ENCODE data around the gene UCN. TPM values are rescaled to one million over a fixed set of nuclear protein-coding genes. Genes with fewer than 3 reads are reported as not detected.
"Not testable (repeated sequence)": the region's sequence is repeated elsewhere in the genome, so short reads cannot be mapped to it uniquely, and the experiment has no call there.

UCN gene
- total and polyA plus RNA-seq, 2 donors (not counting 1 experiment from before 2014, with no cell fraction given): 1.2 TPM; not detected in 1

- H3K9ac ChIP-seq (ENCODE audit: insufficient read depth, low read length): no peak overlapping the region
- H3K27me3 ChIP-seq (ENCODE audit: control insufficient read depth, insufficient read depth, low read length): no peaks in the 10 kb centered on the region
- no peak overlapping the region for H3K4me3 ChIP-seq (replicated peaks in 1 of 4; ENCODE audit: control extremely low read depth in 1 of 4, insufficient read depth in 1 of 4, low read depth in 3 of 4, low read length in 4 of 4)
- no peaks in the 10 kb centered on the region for H3K36me3 ChIP-seq (ENCODE audit: control insufficient read depth, insufficient read depth, low read length)
- peaks cover 8% of the 10 kb centered on the region for H3K4me1 ChIP-seq (ENCODE audit: control insufficient read depth, extremely low read depth, insufficient read depth, low read length)
- H4K20me1 ChIP-seq (ENCODE audit: control insufficient read depth, extremely low read depth, insufficient read depth, low read length): no peaks in the 10 kb centered on the region
- DNase-seq (ENCODE audit: low read depth in 2 of 2): no peak
- H3K79me2 ChIP-seq (ENCODE audit: control insufficient read depth, insufficient read depth, low read length): peaks cover 63% of the 10 kb centered on the region
- H3K27ac ChIP-seq (ENCODE audit: insufficient read depth, low read length): no peak overlapping the region
- no peaks in the 10 kb centered on the region for H3K9me3 ChIP-seq (ENCODE audit: control insufficient read depth, insufficient read depth, low read depth, low read length)
- H3K4me2 ChIP-seq (ENCODE audit: extremely low read depth, insufficient read depth, low read length): no peak overlapping the region
- no peak overlapping the region for H2AFZ ChIP-seq (ENCODE audit: low read length)
- TF ChIP-seq, protein P1, sequence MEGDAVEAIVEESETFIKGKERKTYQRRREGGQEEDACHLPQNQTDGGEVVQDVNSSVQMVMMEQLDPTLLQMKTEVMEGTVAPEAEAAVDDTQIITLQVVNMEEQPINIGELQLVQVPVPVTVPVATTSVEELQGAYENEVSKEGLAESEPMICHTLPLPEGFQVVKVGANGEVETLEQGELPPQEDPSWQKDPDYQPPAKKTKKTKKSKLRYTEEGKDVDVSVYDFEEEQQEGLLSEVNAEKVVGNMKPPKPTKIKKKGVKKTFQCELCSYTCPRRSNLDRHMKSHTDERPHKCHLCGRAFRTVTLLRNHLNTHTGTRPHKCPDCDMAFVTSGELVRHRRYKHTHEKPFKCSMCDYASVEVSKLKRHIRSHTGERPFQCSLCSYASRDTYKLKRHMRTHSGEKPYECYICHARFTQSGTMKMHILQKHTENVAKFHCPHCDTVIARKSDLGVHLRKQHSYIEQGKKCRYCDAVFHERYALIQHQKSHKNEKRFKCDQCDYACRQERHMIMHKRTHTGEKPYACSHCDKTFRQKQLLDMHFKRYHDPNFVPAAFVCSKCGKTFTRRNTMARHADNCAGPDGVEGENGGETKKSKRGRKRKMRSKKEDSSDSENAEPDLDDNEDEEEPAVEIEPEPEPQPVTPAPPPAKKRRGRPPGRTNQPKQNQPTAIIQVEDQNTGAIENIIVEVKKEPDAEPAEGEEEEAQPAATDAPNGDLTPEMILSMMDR (conservative IDR thresholded peaks at IDR 0.05 in 1 of 2, IDR thresholded peaks at IDR 0.05 in 1 of 2; ENCODE audit: low read depth in 1 of 2, low read length in 2 of 2): no peak
- TF ChIP-seq EZH2 (IDR thresholded peaks at IDR 0.05; ENCODE audit: low read length, missing control alignments): no peak
These were observed 46.3 kb upstream of the UCN start for GRCh38 chr2:27354597-27354927.

DNA sequence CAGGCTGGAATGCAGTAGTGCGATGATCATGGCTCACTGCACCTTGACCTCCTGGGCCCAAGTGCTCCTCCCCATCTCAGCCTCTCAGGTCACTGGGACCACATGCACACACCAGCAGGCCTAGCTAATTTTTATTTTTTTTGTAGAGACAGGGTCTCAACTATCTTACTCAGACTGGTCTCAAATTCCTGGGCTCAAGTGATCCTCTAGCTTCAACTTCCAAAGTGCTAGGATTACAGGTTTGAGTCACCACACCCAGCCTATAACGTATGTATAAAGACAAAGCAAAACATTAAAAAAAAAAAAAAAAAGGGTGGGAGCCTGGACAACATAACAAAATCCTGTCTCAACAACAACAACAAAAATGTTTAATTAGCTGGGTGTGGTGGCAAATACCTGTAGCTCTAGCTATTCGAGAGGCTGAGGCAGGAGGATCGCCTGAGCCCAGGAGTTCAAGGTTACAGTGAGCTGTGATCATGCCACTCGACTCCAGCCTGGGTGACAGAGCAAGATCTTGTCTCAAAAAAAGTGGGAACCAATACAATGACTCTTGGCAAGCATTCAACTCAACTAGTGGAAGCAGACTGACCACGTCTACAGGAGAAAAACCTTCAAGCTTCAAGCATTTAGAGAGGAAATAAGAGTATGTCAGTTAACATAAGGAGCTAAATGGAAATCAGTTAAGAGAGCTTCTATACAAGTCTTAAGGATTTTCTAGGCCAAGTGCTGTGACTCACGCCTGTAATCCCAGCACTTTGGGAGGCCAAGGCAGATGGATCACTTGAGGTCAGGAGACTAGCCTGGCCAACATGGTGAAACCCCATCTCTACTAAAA lies 45.7 kb upstream of the UCN start:
- Histone ChIP-seq H3K79me2 (ENCODE audit: control insufficient read depth, insufficient read depth, low read length) (peaks cover 63% of the 10 kb centered on the region), H3K27me3 (ENCODE audit: control insufficient read depth, insufficient read depth, low read length) (no peaks in the 10 kb centered on the region), H3K4me3 (replicated peaks in 1 of 4; ENCODE audit: control extremely low read depth in 1 of 4, insufficient read depth in 1 of 4, low read depth in 3 of 4, low read length in 4 of 4) (no peak overlapping the region), H3K4me1 (ENCODE audit: control insufficient read depth, extremely low read depth, insufficient read depth, low read length) (peaks cover 8% of the 10 kb centered on the region), H3K36me3 (ENCODE audit: control insufficient read depth, insufficient read depth, low read length) (no peaks in the 10 kb centered on the region), H3K27ac (ENCODE audit: insufficient read depth, low read length) (no peak overlapping the region), H3K9ac (ENCODE audit: insufficient read depth, low read length) (no peak overlapping the region), H2AFZ (ENCODE audit: low read length) (no peak overlapping the region), H3K9me3 (ENCODE audit: control insufficient read depth, insufficient read depth, low read depth, low read length) (no peaks in the 10 kb centered on the region), H4K20me1 (ENCODE audit: control insufficient read depth, extremely low read depth, insufficient read depth, low read length) (no peaks in the 10 kb centered on the region), H3K4me2 (ENCODE audit: extremely low read depth, insufficient read depth, low read length) (no peak overlapping the region)
- TF ChIP-seq, protein P1 (conservative IDR thresholded peaks at IDR 0.05 in 1 of 2, IDR thresholded peaks at IDR 0.05 in 1 of 2; ENCODE audit: low read depth in 1 of 2, low read length in 2 of 2): no peak
- no peak for TF ChIP-seq EZH2 (IDR thresholded peaks at IDR 0.05; ENCODE audit: low read length, missing control alignments)
- peak in 1 of 2 donors; percentile 45 for DNase-seq (ENCODE audit: low read depth in 2 of 2)

DNA sequence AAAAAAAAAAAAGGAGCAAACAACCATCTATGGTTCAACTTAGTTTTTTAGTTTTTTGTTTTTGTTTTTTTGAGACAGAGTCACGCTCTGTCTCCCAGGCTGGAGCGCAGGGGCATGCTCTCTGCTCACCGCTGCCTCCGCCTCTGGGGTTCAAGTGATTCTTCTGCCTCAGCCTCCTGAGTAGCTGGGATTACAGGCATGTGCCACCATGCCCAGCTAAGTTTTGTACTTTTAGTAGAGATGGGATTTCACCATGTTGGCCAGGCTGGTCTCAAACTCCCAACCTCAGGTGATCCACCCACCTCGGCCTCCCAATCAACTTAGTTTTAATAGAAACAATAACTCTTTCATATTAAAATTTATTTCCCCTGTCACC lies 45.1 kb upstream of the UCN start:
- H3K4me2 ChIP-seq (ENCODE audit: extremely low read depth, insufficient read depth, low read length); H3K36me3 ChIP-seq (ENCODE audit: control insufficient read depth, insufficient read depth, low read length); H3K9me3 ChIP-seq (ENCODE audit: control insufficient read depth, insufficient read depth, low read depth, low read length); H2AFZ ChIP-seq (ENCODE audit: low read length); H3K9ac ChIP-seq (ENCODE audit: insufficient read depth, low read length); H3K4me1 ChIP-seq (ENCODE audit: control insufficient read depth, extremely low read depth, insufficient read depth, low read length); H4K20me1 ChIP-seq (ENCODE audit: control insufficient read depth, extremely low read depth, insufficient read depth, low read length); DNase-seq (ENCODE audit: low read depth in 2 of 2); H3K27ac ChIP-seq (ENCODE audit: insufficient read depth, low read length); H3K27me3 ChIP-seq (ENCODE audit: control insufficient read depth, insufficient read depth, low read length); H3K4me3 ChIP-seq (replicated peaks in 1 of 4; ENCODE audit: control extremely low read depth in 1 of 4, insufficient read depth in 1 of 4, low read depth in 3 of 4, low read length in 4 of 4): not testable (repeated sequence)
- peaks cover 62% of the 10 kb centered on the region for H3K79me2 ChIP-seq (ENCODE audit: control insufficient read depth, insufficient read depth, low read length)
